Natural killer cell treated with Interleukin-12 subunit alpha and Interleukin-12 subunit beta and Interleukin-15 and Interleukin-18, amount 100 ng/mL, for 72 hours (primary cell): Measurements from ENCODE around the gene CACNB2. TPM values are rescaled to one million over a fixed set of nuclear protein-coding genes. Genes with fewer than 3 reads are reported as not detected.

Experiments used
- ATAC-seq, 2 donors: fragments of 150-1000 bp; cut with Tn5 transposase in 1 of 2; sonication (Bioruptor Pico), chemical (Tn5 transposase) in 1 of 2; 2 replicates each; pipeline ENCODE4 v1.10.0; 2021
- DNase-seq: peaks from one replicate; pipeline ENCODE4 v3.0.0; 2022; ENCODE audit warnings: low spot score
- H3K27ac Mint-ChIP-seq, 2 donors: 1 replicate in 1 of 2; 2 replicates in 1 of 2; pipeline ENCODE4 v1.8.0; 2022; ENCODE audit warnings: mixed read lengths in 2 of 2, mild to moderate bottlenecking in 1 of 2, moderate library complexity in 1 of 2
- H3K27me3 Mint-ChIP-seq, 2 donors: 1 replicate in 1 of 2; 2 replicates in 1 of 2; pipeline ENCODE4 v1.8.0; 2022; ENCODE audit warnings: mixed read lengths in 2 of 2
- H3K36me3 Mint-ChIP-seq: one replicate; pipeline ENCODE4 v1.8.0; 2022; ENCODE audit warnings: mixed read lengths
- H3K4me1 Mint-ChIP-seq, 2 donors: 1 replicate in 1 of 2; 2 replicates in 1 of 2; pipeline ENCODE4 v1.8.0; 2022; ENCODE audit warnings: low read depth in 2 of 2, mixed read lengths in 2 of 2, mild to moderate bottlenecking in 1 of 2
- H3K4me3 Mint-ChIP-seq: one replicate; pipeline ENCODE4 v1.8.0; 2022; ENCODE audit warnings: mixed read lengths
- H3K9me3 Mint-ChIP-seq: 2 replicates; pipeline ENCODE4 v1.8.0; 2022; ENCODE audit warnings: mixed read lengths
- total RNA-seq, 2 donors: library from RNA; stranded (reverse); gene quantifications; one replicate each; pipeline ENCODE4 v1.2.3, GENCODE V29; 2022

The CACNB2 gene
- total RNA-seq, 2 donors from 2014 or later = not detected

- H3K27ac Mint-ChIP-seq = no peak overlapping the region
- ATAC-seq (no peak), DNase-seq (no peak)
- H3K4me3 Mint-ChIP-seq = no peak overlapping the region
- peaks cover 3 to 9% of the 10 kb centered on the region in 2 donors for H3K27me3 Mint-ChIP-seq
- H3K4me1 Mint-ChIP-seq = no peaks in the 10 kb centered on the region
- no peaks in the 10 kb centered on the region for H3K36me3 Mint-ChIP-seq
- no peaks in the 10 kb centered on the region for H3K9me3 Mint-ChIP-seq
Measured at GRCh38 chr10:18235477-18235876, 95.3 kb downstream of the CACNB2 start.

- no peak for DNase-seq
- no peak overlapping the region for H3K27ac Mint-ChIP-seq
- no peaks in the 10 kb centered on the region for H3K4me1 Mint-ChIP-seq
- no peaks in the 10 kb centered on the region for H3K36me3 Mint-ChIP-seq
- no peak overlapping the region for H3K4me3 Mint-ChIP-seq
- H3K27me3 Mint-ChIP-seq = peaks cover 6 to 16% of the 10 kb centered on the region in 2 donors
- H3K9me3 Mint-ChIP-seq = no peaks in the 10 kb centered on the region
- ATAC-seq = no peak
Measured at GRCh38 chr10:18236756-18237155, 96.5 kb downstream of the CACNB2 start.

GRCh38 chr10:18238870-18239485 is 98.8 kb downstream of the CACNB2 start:
- Mint-ChIP-seq H3K9me3 (no peaks in the 10 kb centered on the region), H3K4me1 (no peaks in the 10 kb centered on the region), H3K36me3 (no peaks in the 10 kb centered on the region), H3K4me3 (no peak overlapping the region), H3K27ac (no peak overlapping the region), H3K27me3 (peaks cover 6 to 14% of the 10 kb centered on the region in 2 donors)
- no peak for ATAC-seq
- DNase-seq = no peak

- Mint-ChIP-seq H3K4me1 (no peaks in the 10 kb centered on the region), H3K4me3 (no peak overlapping the region), H3K27me3 (peaks cover 4 to 15% of the 10 kb centered on the region in 2 donors), H3K9me3 (no peaks in the 10 kb centered on the region), H3K36me3 (no peaks in the 10 kb centered on the region), H3K27ac (no peak overlapping the region)
- ATAC-seq = no peak
- DNase-seq = no peak
Measured at GRCh38 chr10:18240185-18240882, 100.1 kb downstream of the CACNB2 start.

- Mint-ChIP-seq H3K4me1 (no peaks in the 10 kb centered on the region), H3K9me3 (no peaks in the 10 kb centered on the region), H3K27ac (no peak overlapping the region), H3K27me3 (peaks cover 6 to 7% of the 10 kb centered on the region in 2 donors), H3K4me3 (no peak overlapping the region), H3K36me3 (no peaks in the 10 kb centered on the region)
- DNase-seq (no peak), ATAC-seq (no peak)
Measured at GRCh38 chr10:18246967-18247366, 106.7 kb downstream of the CACNB2 start.

GRCh38 chr10:18252086-18252485 is 111.9 kb downstream of the CACNB2 start:
- Mint-ChIP-seq H3K9me3 (no peaks in the 10 kb centered on the region), H3K4me1 (no peaks in the 10 kb centered on the region), H3K27me3 (peaks cover 6 to 7% of the 10 kb centered on the region in 2 donors), H3K36me3 (no peaks in the 10 kb centered on the region), H3K4me3 (no peak overlapping the region), H3K27ac (no peak overlapping the region)
- ATAC-seq (no peak), DNase-seq (no peak)

- no peak overlapping the region for H3K4me3 Mint-ChIP-seq
- no peaks in the 10 kb centered on the region for H3K9me3 Mint-ChIP-seq
- no peak for ATAC-seq
- no peaks in the 10 kb centered on the region for H3K36me3 Mint-ChIP-seq
- peaks cover 4 to 7% of the 10 kb centered on the region in 2 donors for H3K27me3 Mint-ChIP-seq
- H3K27ac Mint-ChIP-seq = no peak overlapping the region
- H3K4me1 Mint-ChIP-seq = no peaks in the 10 kb centered on the region
- DNase-seq = no peak
Measured at GRCh38 chr10:18254086-18254485, 113.9 kb downstream of the CACNB2 start.

- no peak overlapping the region for H3K27ac Mint-ChIP-seq
- H3K36me3 Mint-ChIP-seq = no peaks in the 10 kb centered on the region
- no peak overlapping the region for H3K4me3 Mint-ChIP-seq
- ATAC-seq (no peak), DNase-seq (no peak)
- no peaks in the 10 kb centered on the region for H3K4me1 Mint-ChIP-seq
- H3K9me3 Mint-ChIP-seq = no peaks in the 10 kb centered on the region
- H3K27me3 Mint-ChIP-seq = peaks cover 4 to 7% of the 10 kb centered on the region in 2 donors
Measured at GRCh38 chr10:18254692-18255091, 114.5 kb downstream of the CACNB2 start.

- H3K9me3 Mint-ChIP-seq = no peaks in the 10 kb centered on the region
- H3K27ac Mint-ChIP-seq = no peak overlapping the region
- H3K4me1 Mint-ChIP-seq = no peaks in the 10 kb centered on the region
- no peaks in the 10 kb centered on the region for H3K36me3 Mint-ChIP-seq
- peaks cover 2 to 4% of the 10 kb centered on the region in 2 donors for H3K27me3 Mint-ChIP-seq
- no peak overlapping the region for H3K4me3 Mint-ChIP-seq
- DNase-seq = no peak
- no peak for ATAC-seq
Measured at GRCh38 chr10:18260310-18260922, 120.2 kb downstream of the CACNB2 start.

- no peak overlapping the region for H3K27ac Mint-ChIP-seq
- H3K4me3 Mint-ChIP-seq = no peak overlapping the region
- H3K4me1 Mint-ChIP-seq = no peaks in the 10 kb centered on the region
- H3K27me3 Mint-ChIP-seq = peaks cover 4 to 8% of the 10 kb centered on the region in 2 donors
- no peaks in the 10 kb centered on the region for H3K36me3 Mint-ChIP-seq
- DNase-seq = no peak
- no peak for ATAC-seq
- no peaks in the 10 kb centered on the region for H3K9me3 Mint-ChIP-seq
Measured at GRCh38 chr10:18261063-18261610, 120.9 kb downstream of the CACNB2 start.

GRCh38 chr10:18261768-18262231 is 121.6 kb downstream of the CACNB2 start:
- no peak for ATAC-seq
- H3K36me3 Mint-ChIP-seq = no peaks in the 10 kb centered on the region
- H3K27ac Mint-ChIP-seq = no peak overlapping the region
- no peaks in the 10 kb centered on the region for H3K9me3 Mint-ChIP-seq
- H3K4me3 Mint-ChIP-seq = no peak overlapping the region
- H3K27me3 Mint-ChIP-seq = peaks cover 2 to 8% of the 10 kb centered on the region in 2 donors
- H3K4me1 Mint-ChIP-seq = no peaks in the 10 kb centered on the region
- no peak for DNase-seq

- DNase-seq = no peak
- H3K27me3 Mint-ChIP-seq = peaks cover 2 to 8% of the 10 kb centered on the region in 2 donors
- no peak for ATAC-seq
- H3K4me1 Mint-ChIP-seq = no peaks in the 10 kb centered on the region
- H3K27ac Mint-ChIP-seq = no peak overlapping the region
- no peak overlapping the region for H3K4me3 Mint-ChIP-seq
- H3K36me3 Mint-ChIP-seq = no peaks in the 10 kb centered on the region
- no peaks in the 10 kb centered on the region for H3K9me3 Mint-ChIP-seq
Measured at GRCh38 chr10:18264466-18265050, 124.3 kb downstream of the CACNB2 start.

- no peaks in the 10 kb centered on the region for H3K4me1 Mint-ChIP-seq
- no peak overlapping the region for H3K4me3 Mint-ChIP-seq
- H3K36me3 Mint-ChIP-seq = no peaks in the 10 kb centered on the region
- H3K27me3 Mint-ChIP-seq = peaks cover 0 to 8% of the 10 kb centered on the region in 2 donors
- no peaks in the 10 kb centered on the region for H3K9me3 Mint-ChIP-seq
- no peak for DNase-seq
- no peak overlapping the region for H3K27ac Mint-ChIP-seq
- no peak for ATAC-seq
Measured at GRCh38 chr10:18268005-18268404, 127.8 kb downstream of the CACNB2 start.

GRCh38 chr10:18271491-18271890 is 131.3 kb downstream of the CACNB2 start:
- ATAC-seq = no peak
- Mint-ChIP-seq H3K4me1 (no peaks in the 10 kb centered on the region), H3K27ac (no peak overlapping the region)

More at GRCh38 chr10:18271491-18271890, 131.3 kb downstream of the CACNB2 start:
- H3K4me3 Mint-ChIP-seq = no peak overlapping the region
- no peaks in the 10 kb centered on the region for H3K9me3 Mint-ChIP-seq
- no peaks in the 10 kb centered on the region for H3K27me3 Mint-ChIP-seq
- no peak for DNase-seq
- H3K36me3 Mint-ChIP-seq = no peaks in the 10 kb centered on the region
